Upper lobe of left lung (tissue), 4 donors: ENCODE results near the gene MANBA.

ENCODE experiments used
- CTCF ChIP-seq, 6 experiments: fragments of 450-650 bp in 4 of 6; fragments of 200-600 bp in 2 of 6; sonication (generic) in 2 of 6; IDR thresholded peaks; one replicate each; pipeline ENCODE4 v1.5.1; 2016 to 2019; ENCODE audit warnings: antibody characterized with exemption in 6 of 6
- POLR2A ChIP-seq, 4 donors: fragments of 450-650 bp; IDR thresholded peaks; one replicate each; pipeline ENCODE4 v1.5.1; 2016 to 2017; ENCODE audit warnings: antibody characterized with exemption in 4 of 4, mild to moderate bottlenecking in 2 of 4
- POLR2AphosphoS5 ChIP-seq, 2 donors: sonication (generic); formaldehyde crosslinking; IDR thresholded peaks; one replicate each; pipeline ENCODE4 v1.5.1; 2017; ENCODE audit warnings: antibody characterized with exemption in 2 of 2

DNA sequence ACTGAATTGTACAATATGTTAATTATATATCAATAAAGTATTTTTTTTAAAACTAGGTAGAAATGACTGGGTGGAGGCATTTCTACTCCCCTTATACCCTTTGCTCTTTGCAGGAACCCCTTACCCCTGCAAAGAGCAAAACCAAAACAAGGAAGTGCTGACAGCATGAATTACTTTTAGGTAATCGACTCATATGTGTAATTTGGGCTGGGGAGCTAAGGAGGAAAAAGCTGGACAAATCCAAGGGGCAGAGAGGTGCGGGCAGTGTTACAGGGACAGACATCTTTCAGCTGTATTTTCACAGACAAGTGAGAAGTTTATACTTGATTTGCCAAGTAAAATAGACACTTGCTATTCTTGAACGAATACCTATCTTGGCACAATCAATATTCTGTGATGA, 35.5 kb downstream of the MANBA start:
- no peak for TF ChIP-seq CTCF (IDR thresholded peaks at IDR 0.05)
- TF ChIP-seq POLR2A (IDR thresholded peaks at IDR 0.05): no peak
- TF ChIP-seq POLR2AphosphoS5 (IDR thresholded peaks at IDR 0.05): no peak
